ENCODE data around the gene ABI3BP.

The ABI3BP gene

DNA sequence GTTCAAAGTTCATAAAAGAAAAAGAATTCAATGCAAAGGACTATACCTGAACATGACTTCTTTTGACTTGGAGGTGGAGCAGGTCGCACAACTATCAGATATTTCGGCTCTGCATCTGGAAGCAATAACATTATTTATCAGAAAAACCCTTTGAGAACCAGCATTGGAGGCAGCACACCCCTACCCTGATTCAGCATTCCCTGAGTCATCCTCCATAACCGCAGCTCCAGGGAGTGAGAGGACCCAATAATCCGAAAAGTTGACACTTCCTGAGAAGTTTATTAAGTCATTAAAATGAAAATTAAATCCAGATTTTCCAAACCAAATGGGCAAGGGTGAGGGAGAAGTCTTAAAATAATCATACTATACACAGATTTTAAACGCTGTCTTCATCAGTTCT lies 90.6 kb downstream of the ABI3BP start:
- intact Hi-C loops (cut with DNase I; ENCODE audit: low total_unique reads), result no loop called here
- Histone ChIP-seq H3K4me1 (peaks cover 0 to 21% (median 0%) of the 10 kb centered on the region in 4 donors), H3K4me3 (no peak overlapping the region), H3K27ac (no peak overlapping the region), H3K27me3 (no peaks in the 10 kb centered on the region), H3K9me3 (no peaks in the 10 kb centered on the region), H3K36me3 (no peaks in the 10 kb centered on the region)
- no peak for DNase-seq
- TF ChIP-seq, protein P1, sequence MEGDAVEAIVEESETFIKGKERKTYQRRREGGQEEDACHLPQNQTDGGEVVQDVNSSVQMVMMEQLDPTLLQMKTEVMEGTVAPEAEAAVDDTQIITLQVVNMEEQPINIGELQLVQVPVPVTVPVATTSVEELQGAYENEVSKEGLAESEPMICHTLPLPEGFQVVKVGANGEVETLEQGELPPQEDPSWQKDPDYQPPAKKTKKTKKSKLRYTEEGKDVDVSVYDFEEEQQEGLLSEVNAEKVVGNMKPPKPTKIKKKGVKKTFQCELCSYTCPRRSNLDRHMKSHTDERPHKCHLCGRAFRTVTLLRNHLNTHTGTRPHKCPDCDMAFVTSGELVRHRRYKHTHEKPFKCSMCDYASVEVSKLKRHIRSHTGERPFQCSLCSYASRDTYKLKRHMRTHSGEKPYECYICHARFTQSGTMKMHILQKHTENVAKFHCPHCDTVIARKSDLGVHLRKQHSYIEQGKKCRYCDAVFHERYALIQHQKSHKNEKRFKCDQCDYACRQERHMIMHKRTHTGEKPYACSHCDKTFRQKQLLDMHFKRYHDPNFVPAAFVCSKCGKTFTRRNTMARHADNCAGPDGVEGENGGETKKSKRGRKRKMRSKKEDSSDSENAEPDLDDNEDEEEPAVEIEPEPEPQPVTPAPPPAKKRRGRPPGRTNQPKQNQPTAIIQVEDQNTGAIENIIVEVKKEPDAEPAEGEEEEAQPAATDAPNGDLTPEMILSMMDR (IDR thresholded peaks at IDR 0.05), result no peak

DNA sequence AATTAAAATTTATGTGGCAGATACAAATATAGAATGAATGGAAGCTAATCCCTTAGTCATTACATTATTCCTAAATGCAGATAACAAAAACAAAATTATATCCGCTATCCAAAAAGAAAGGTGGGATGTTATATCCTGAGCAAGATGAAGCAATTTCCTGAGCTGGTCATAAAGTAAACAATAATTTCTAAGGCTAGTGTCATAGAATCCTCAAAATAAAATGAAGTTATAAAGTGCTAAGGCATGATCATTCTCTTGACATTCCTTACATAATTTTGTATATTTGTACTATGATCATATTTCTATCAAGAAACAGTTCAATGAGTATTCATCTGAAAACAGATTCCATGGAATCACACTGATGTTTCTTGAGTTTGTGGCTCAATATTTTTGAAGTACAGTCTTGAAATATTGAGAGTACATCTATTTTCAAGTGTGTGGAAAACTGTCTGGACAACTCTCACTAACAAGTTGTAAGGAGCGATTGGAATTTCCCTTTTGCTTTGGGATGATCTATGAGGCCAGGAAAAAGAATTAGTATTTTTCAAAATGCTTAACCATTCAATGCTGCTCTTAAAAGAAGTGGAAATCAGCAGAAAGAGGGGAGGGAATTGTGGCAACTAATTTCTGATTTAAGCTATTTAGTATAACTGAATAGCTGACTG lies 92.4 kb downstream of the ABI3BP start:
- TF ChIP-seq, protein P1 (IDR thresholded peaks at IDR 0.05), result no peak
- no peak overlapping the region for H3K27ac ChIP-seq
- no peak overlapping the region for H3K4me3 ChIP-seq
- no peaks in the 10 kb centered on the region for H3K36me3 ChIP-seq
- no peaks in the 10 kb centered on the region for H3K27me3 ChIP-seq
- peaks cover 0 to 21% (median 0%) of the 10 kb centered on the region in 4 donors for H3K4me1 ChIP-seq
- DNase-seq, result no peak
- intact Hi-C loops (cut with DNase I; ENCODE audit: low total_unique reads), result no loop called here
- H3K9me3 ChIP-seq, result no peaks in the 10 kb centered on the region

DNA sequence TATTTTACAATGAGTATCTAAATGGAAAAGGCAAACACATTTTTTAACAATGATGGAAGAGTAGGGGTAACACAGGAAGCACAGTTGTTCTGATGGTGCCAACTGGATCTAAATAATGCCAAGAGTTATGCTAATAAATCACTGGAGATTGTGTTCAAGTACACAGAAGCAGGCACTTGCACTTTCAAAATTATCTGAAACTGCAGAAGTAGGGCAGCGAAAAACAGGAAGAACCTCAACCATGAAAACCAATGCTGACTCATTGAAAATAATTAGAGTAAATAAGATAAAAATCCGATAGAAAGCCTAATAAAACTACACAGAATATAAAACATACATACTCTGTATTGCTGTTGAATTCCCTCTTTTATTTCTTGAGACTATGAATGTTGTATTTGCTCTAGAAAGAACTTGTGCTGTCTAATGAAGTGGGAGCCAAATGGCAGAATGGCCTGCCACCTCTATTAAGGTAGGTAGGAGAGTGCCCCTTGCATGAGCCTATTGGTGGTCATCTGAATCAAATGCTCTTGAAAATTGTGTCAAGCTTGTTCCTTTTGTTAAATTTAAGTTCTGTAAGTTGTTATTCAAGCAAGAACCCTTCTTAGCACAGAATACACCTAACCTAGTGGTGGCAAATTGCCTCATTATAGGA lies 93.7 kb downstream of the ABI3BP start:
- peaks cover 0 to 21% (median 0%) of the 10 kb centered on the region in 4 donors for H3K4me1 ChIP-seq
- H3K27ac ChIP-seq, result no peak overlapping the region
- TF ChIP-seq, protein P1 (IDR thresholded peaks at IDR 0.05), result no peak
- intact Hi-C loops (cut with DNase I; ENCODE audit: low total_unique reads), result no loop called here
- H3K4me3 ChIP-seq, result no peak overlapping the region
- H3K36me3 ChIP-seq, result no peaks in the 10 kb centered on the region
- no peaks in the 10 kb centered on the region for H3K9me3 ChIP-seq
- no peaks in the 10 kb centered on the region for H3K27me3 ChIP-seq
- no peak for DNase-seq

DNA sequence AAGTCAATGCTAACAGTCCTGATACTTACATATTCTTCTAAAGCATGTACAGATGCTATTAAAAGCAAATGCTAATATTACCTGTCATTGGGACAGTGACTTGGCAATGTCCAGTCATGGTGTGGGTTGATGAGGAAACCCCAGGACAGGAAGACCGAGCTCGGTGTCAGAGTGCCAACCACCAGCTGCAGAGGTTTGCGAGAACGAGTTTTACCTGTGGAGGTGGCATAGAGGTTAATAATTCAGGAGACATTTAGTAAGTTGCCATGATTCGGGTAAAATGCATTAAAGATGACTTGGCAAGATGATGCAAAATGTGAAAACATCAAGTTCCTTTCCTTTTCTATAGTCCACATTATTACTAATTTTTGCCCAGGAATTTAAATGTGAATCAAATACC lies 94.5 kb downstream of the ABI3BP start:
- TF ChIP-seq, protein P1 (IDR thresholded peaks at IDR 0.05), result no peak
- no peak overlapping the region for H3K4me3 ChIP-seq
- DNase-seq, result no peak
- no peak overlapping the region for H3K27ac ChIP-seq
- H3K36me3 ChIP-seq, result no peaks in the 10 kb centered on the region
- no peaks in the 10 kb centered on the region for H3K9me3 ChIP-seq
- peaks cover 0 to 21% (median 0%) of the 10 kb centered on the region in 4 donors for H3K4me1 ChIP-seq
- no peaks in the 10 kb centered on the region for H3K27me3 ChIP-seq
- intact Hi-C loops (cut with DNase I; ENCODE audit: low total_unique reads), result no loop called here

DNA sequence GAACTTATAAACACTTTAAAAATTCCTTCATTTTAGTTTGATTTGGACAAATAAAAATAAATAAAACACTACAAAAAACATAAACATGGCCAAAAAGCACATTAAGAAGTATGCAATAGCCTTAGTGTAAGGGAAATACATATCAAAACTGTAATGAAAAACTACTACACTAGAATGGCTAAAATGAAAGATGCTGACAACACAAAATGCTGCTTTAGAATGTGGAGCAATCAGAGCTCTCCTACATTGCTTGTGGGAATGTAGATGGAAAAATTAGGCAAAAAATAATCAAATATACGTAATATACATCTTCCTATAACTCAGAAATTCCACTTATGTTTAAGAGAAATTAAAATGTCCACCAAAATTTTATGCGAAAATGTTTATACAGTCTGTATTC lies 96.2 kb downstream of the ABI3BP start:
- Histone ChIP-seq H3K27me3 (no peaks in the 10 kb centered on the region), H3K36me3 (no peaks in the 10 kb centered on the region), H3K9me3 (no peaks in the 10 kb centered on the region), H3K27ac (no peak overlapping the region), H3K4me3 (no peak overlapping the region), H3K4me1 (peaks cover 0 to 21% (median 0%) of the 10 kb centered on the region in 4 donors)
- DNase-seq, result no peak
- TF ChIP-seq, protein P1 (IDR thresholded peaks at IDR 0.05), result no peak
- intact Hi-C loops (cut with DNase I; ENCODE audit: low total_unique reads), result no loop called here
